Immature natural killer cell (primary cell): ENCODE measurements around the gene FXYD5. TPM values are rescaled to one million over a fixed set of nuclear protein-coding genes. Genes with fewer than 3 reads are reported as not detected.

Experiments used
- DNase-seq, 3 donors: peaks; one replicate each; pipeline ENCODE4 v3.0.0; 2022; ENCODE audit warnings: mixed read lengths in 1 of 3
- H3K27ac Mint-ChIP-seq, 6 donors: one replicate each; pipeline ENCODE4 v1.8.0; 2020; ENCODE audit warnings: mixed read lengths in 6 of 6, mild to moderate bottlenecking in 5 of 6, inconsistent platforms in 4 of 6, moderate library complexity in 3 of 6
- H3K27me3 Mint-ChIP-seq, 3 donors: one replicate each; pipeline ENCODE4 v1.8.0; 2020 to 2021; ENCODE audit warnings: low read depth in 3 of 3, mild to moderate bottlenecking in 3 of 3, mixed read lengths in 3 of 3, moderate library complexity in 3 of 3, inconsistent platforms in 1 of 3
- H3K36me3 Mint-ChIP-seq, 3 donors: one replicate each; pipeline ENCODE4 v1.8.0; 2020; ENCODE audit warnings: mixed read lengths in 3 of 3, inconsistent platforms in 2 of 3, mild to moderate bottlenecking in 2 of 3
- H3K4me1 Mint-ChIP-seq, 2 donors: one replicate each; pipeline ENCODE4 v1.8.0; 2020; ENCODE audit warnings: inconsistent platforms in 2 of 2, mild to moderate bottlenecking in 2 of 2, mixed read lengths in 2 of 2, moderate library complexity in 1 of 2
- H3K4me3 Mint-ChIP-seq, 5 donors: one replicate each; pipeline ENCODE4 v1.8.0; 2020; ENCODE audit warnings: mild to moderate bottlenecking in 5 of 5, mixed read lengths in 5 of 5, inconsistent platforms in 3 of 5, moderate library complexity in 3 of 5
- H3K9me3 Mint-ChIP-seq, 6 donors: one replicate each; pipeline ENCODE4 v1.8.0; 2020; ENCODE audit warnings: mild to moderate bottlenecking in 6 of 6, mixed read lengths in 6 of 6, inconsistent platforms in 4 of 6, moderate library complexity in 3 of 6
- polyA plus RNA-seq, 3 donors: library from polyadenylated mRNA; unstranded; fragments of 300-500 nt; fragmentation: Illumina TruSeq; gene quantifications; one replicate each; pipeline ENCODE4 v1.2.3, GENCODE V29; 2021

FXYD5 gene
- polyA plus RNA-seq, 3 donors from 2014 or later = 262 to 427 (median 346) TPM

GRCh38 chr19:35136977-35137702 is 17.4 kb upstream of the FXYD5 start:
- no peak overlapping the region for H3K4me3 Mint-ChIP-seq
- H3K27ac Mint-ChIP-seq = peak overlapping the region in 1 of 6 donors; percentile 64
- peaks cover 18 to 23% of the 10 kb centered on the region in 2 donors for H3K4me1 Mint-ChIP-seq
- peaks cover 0 to 11% (median 0%) of the 10 kb centered on the region in 3 donors for H3K36me3 Mint-ChIP-seq
- H3K9me3 Mint-ChIP-seq = no peaks in the 10 kb centered on the region
- no peak for DNase-seq
- H3K27me3 Mint-ChIP-seq = peaks cover 6 to 10% (median 6%) of the 10 kb centered on the region in 3 donors

- Mint-ChIP-seq H3K4me3 (peak within 1 kb of the TSS in 2 of 5 donors; percentile 8 to 19), H3K27ac (peak within 1 kb of the TSS in 1 of 6 donors; percentile 64), H3K27me3 (peaks cover 6 to 9% (median 6%) of the 10 kb centered on the region in 3 donors), H3K4me1 (peaks cover 20 to 27% of the 10 kb centered on the region in 2 donors), H3K9me3 (no peaks in the 10 kb centered on the region), H3K36me3 (peaks cover 0 to 11% (median 0%) of the 10 kb centered on the region in 3 donors)
- no peak for DNase-seq
Observed at GRCh38 chr19:35138305-35138892, 16.1 kb upstream of the FXYD5 start, which contains the start of gene FXYD1. TSS of gene FXYD1 (plus strand) at chr19:35138824. CDS start at chr19:35140080, 1,256 bp downstream.

- no peaks in the 10 kb centered on the region for H3K9me3 Mint-ChIP-seq
- H3K27me3 Mint-ChIP-seq = peaks cover 6 to 10% (median 6%) of the 10 kb centered on the region in 3 donors
- peak overlapping the region in 4 of 5 donors; percentile 28 to 61 (median 46) for H3K4me3 Mint-ChIP-seq
- peak overlapping the region in 5 of 6 donors; percentile 12 to 78 (median 48) for H3K27ac Mint-ChIP-seq
- H3K36me3 Mint-ChIP-seq = peaks cover 0 to 7% (median 0%) of the 10 kb centered on the region in 3 donors
- no peak for DNase-seq
- H3K4me1 Mint-ChIP-seq = peaks cover 28 to 40% of the 10 kb centered on the region in 2 donors
Observed at GRCh38 chr19:35140207-35140961, 14.2 kb upstream of the FXYD5 start.

- Mint-ChIP-seq H3K27me3 (peaks cover 4 to 10% (median 6%) of the 10 kb centered on the region in 3 donors), H3K4me1 (peaks cover 28 to 42% of the 10 kb centered on the region in 2 donors), H3K36me3 (peaks cover 0 to 7% (median 0%) of the 10 kb centered on the region in 3 donors), H3K4me3 (peak overlapping the region; percentile 70 to 87 (median 80)), H3K9me3 (no peaks in the 10 kb centered on the region), H3K27ac (peak overlapping the region in 5 of 6 donors; percentile 50 to 82 (median 77))
- DNase-seq = peak; percentile 86 to 89 (median 87)
Observed at GRCh38 chr19:35140962-35141836, 13.3 kb upstream of the FXYD5 start.

GRCh38 chr19:35141837-35142605 is 12.5 kb upstream of the FXYD5 start:
- Mint-ChIP-seq H3K4me1 (peaks cover 28 to 41% of the 10 kb centered on the region in 2 donors), H3K4me3 (peak overlapping the region; percentile 70 to 87 (median 80)), H3K36me3 (peaks cover 0 to 7% (median 0%) of the 10 kb centered on the region in 3 donors), H3K9me3 (no peaks in the 10 kb centered on the region), H3K27me3 (peaks cover 4 to 10% (median 4%) of the 10 kb centered on the region in 3 donors), H3K27ac (peak overlapping the region in 5 of 6 donors; percentile 7 to 72 (median 51))
- no peak for DNase-seq

GRCh38 chr19:35142606-35143230 is 11.8 kb upstream of the FXYD5 start:
- H3K27ac Mint-ChIP-seq = peak overlapping the region in 1 of 6 donors; percentile 62
- peaks cover 4 to 10% (median 4%) of the 10 kb centered on the region in 3 donors for H3K27me3 Mint-ChIP-seq
- peak; percentile 64 to 68 (median 66) for DNase-seq
- H3K9me3 Mint-ChIP-seq = no peaks in the 10 kb centered on the region
- peaks cover 0 to 7% (median 0%) of the 10 kb centered on the region in 3 donors for H3K36me3 Mint-ChIP-seq
- peaks cover 28 to 36% of the 10 kb centered on the region in 2 donors for H3K4me1 Mint-ChIP-seq
- peak overlapping the region in 4 of 5 donors; percentile 58 to 80 (median 66) for H3K4me3 Mint-ChIP-seq

- H3K9me3 Mint-ChIP-seq = no peaks in the 10 kb centered on the region
- peaks cover 28 to 36% of the 10 kb centered on the region in 2 donors for H3K4me1 Mint-ChIP-seq
- peaks cover 0 to 7% (median 0%) of the 10 kb centered on the region in 3 donors for H3K36me3 Mint-ChIP-seq
- peak; percentile 30 to 33 (median 31) for DNase-seq
- peak within 1 kb of the TSS; percentile 58 to 87 (median 73) for H3K4me3 Mint-ChIP-seq
- H3K27ac Mint-ChIP-seq = peak within 1 kb of the TSS in 4 of 6 donors; percentile 2 to 89 (median 20)
- H3K27me3 Mint-ChIP-seq = peaks cover 2 to 10% (median 4%) of the 10 kb centered on the region in 3 donors
Observed at GRCh38 chr19:35143231-35143715, 11.3 kb upstream of the FXYD5 start, which contains the start of gene FXYD7. TSS of gene FXYD7 (plus strand) at chr19:35143255. CDS start at chr19:35143334, 79 bp downstream.

- Mint-ChIP-seq H3K27ac (peak overlapping the region in 3 of 6 donors; percentile 2 to 89 (median 33)), H3K36me3 (peaks cover 0 to 7% (median 0%) of the 10 kb centered on the region in 3 donors), H3K4me1 (peaks cover 28 to 36% of the 10 kb centered on the region in 2 donors), H3K27me3 (peaks cover 2 to 10% (median 4%) of the 10 kb centered on the region in 3 donors), H3K4me3 (peak overlapping the region in 3 of 5 donors; percentile 11 to 70 (median 62)), H3K9me3 (no peaks in the 10 kb centered on the region)
- DNase-seq = no peak
Observed at GRCh38 chr19:35143818-35144217, 10.7 kb upstream of the FXYD5 start.

GRCh38 chr19:35144259-35144599 is 10.3 kb upstream of the FXYD5 start:
- H3K9me3 Mint-ChIP-seq = no peaks in the 10 kb centered on the region

GRCh38 chr19:35144600-35145436 is 9.7 kb upstream of the FXYD5 start:
- peaks cover 0 to 7% (median 0%) of the 10 kb centered on the region in 3 donors for H3K36me3 Mint-ChIP-seq
- no peaks in the 10 kb centered on the region for H3K9me3 Mint-ChIP-seq
- no peak for DNase-seq
- H3K4me1 Mint-ChIP-seq = peaks cover 28 to 36% of the 10 kb centered on the region in 2 donors
- peaks cover 2 to 10% (median 4%) of the 10 kb centered on the region in 3 donors for H3K27me3 Mint-ChIP-seq
- H3K4me3 Mint-ChIP-seq = peak overlapping the region in 1 of 5 donors; percentile 17
- H3K27ac Mint-ChIP-seq = peak overlapping the region in 1 of 6 donors; percentile 57

More at GRCh38 chr19:35144259-35144599, 10.3 kb upstream of the FXYD5 start:
- peak overlapping the region in 2 of 5 donors; percentile 11 to 62 for H3K4me3 Mint-ChIP-seq
- peaks cover 28 to 36% of the 10 kb centered on the region in 2 donors for H3K4me1 Mint-ChIP-seq
- peak overlapping the region in 1 of 6 donors; percentile 2 for H3K27ac Mint-ChIP-seq
- peaks cover 2 to 10% (median 4%) of the 10 kb centered on the region in 3 donors for H3K27me3 Mint-ChIP-seq
- peaks cover 0 to 7% (median 0%) of the 10 kb centered on the region in 3 donors for H3K36me3 Mint-ChIP-seq
- DNase-seq = no peak
